ENCODE results near the gene IL2RA.

The IL2RA gene

DNA sequence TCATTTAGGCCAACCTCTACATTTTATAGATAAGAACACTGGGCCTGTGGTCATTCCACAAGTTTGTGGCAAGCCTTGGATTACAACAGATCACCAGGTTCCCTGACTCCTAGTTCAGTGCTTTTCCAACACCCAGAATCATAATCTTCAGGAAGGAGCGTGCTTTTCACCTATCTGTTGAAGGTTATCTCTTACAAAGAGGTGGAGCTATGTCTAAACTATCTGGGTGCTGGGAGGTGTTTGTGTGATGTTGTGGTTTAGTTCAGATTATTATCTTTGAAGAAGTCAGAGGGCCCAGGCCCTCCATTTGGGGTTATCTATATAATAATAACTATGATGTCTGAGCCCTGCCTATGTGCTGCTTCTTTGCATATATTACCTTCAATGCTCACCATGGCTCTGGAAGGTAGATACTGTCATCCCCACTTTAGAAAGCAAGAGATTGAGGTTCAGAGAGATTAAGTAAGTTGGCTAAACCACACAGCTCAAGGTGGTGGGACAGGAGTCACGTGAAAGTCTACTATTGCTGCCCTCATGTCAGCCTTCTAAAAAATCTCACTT, 24.0 kb downstream of the IL2RA start:
- Histone ChIP-seq H3K79me2 (ENCODE audit: control insufficient read depth, insufficient read depth, low read length, unreplicated experiment) (no peaks in the 10 kb centered on the region), H3K27me3 (ENCODE audit: insufficient read depth, low read length) (peaks cover 35% of the 10 kb centered on the region), H3K36me3 (ENCODE audit: insufficient read depth, low read length) (no peaks in the 10 kb centered on the region), H3K4me3 (ENCODE audit: low read depth, low read length) (no peak overlapping the region), H3K4me1 (ENCODE audit: control insufficient read depth, insufficient read depth, low read length, unreplicated experiment) (peaks cover 9% of the 10 kb centered on the region), H3K27ac (ENCODE audit: low read depth, low read length) (no peak overlapping the region), H2AFZ (ENCODE audit: low read length, unreplicated experiment) (no peak overlapping the region)

- peaks cover 9% of the 10 kb centered on the region for H3K4me1 ChIP-seq (ENCODE audit: control insufficient read depth, insufficient read depth, low read length, unreplicated experiment)
- no peaks in the 10 kb centered on the region for H3K36me3 ChIP-seq (ENCODE audit: insufficient read depth, low read length)
- H3K27me3 ChIP-seq (ENCODE audit: insufficient read depth, low read length) = peaks cover 29% of the 10 kb centered on the region
- H3K79me2 ChIP-seq (ENCODE audit: control insufficient read depth, insufficient read depth, low read length, unreplicated experiment) = no peaks in the 10 kb centered on the region
- H2AFZ ChIP-seq (ENCODE audit: low read length, unreplicated experiment) = no peak overlapping the region
- no peak overlapping the region for H3K4me3 ChIP-seq (ENCODE audit: low read depth, low read length)
- H3K27ac ChIP-seq (ENCODE audit: low read depth, low read length) = no peak overlapping the region
Measured at GRCh38 chr10:6037422-6037821, 24.7 kb downstream of the IL2RA start.

DNA sequence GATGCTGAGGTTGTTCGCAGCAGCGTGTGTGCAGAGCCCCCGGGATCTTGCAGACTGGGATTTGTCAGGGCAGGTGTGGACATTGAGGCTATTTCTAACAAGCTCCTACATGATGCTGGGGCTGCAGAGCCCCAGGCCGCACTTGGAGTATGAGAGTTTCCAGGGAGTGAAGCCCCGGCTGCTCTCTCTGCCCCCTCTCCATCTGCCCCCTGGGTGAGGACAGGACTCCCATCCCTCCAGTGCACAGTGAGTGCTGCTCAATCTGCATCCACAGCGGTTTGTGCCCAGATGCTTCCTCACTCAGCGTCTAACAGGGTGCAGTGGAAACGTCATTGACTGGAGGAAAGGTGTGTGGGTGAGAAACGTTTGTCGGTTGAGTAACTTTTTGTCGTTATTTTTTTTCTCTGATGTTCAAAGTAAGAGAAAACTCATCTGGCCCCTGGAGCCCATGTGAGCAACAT, 25.3 kb downstream of the IL2RA start:
- no peaks in the 10 kb centered on the region for H3K79me2 ChIP-seq (ENCODE audit: control insufficient read depth, insufficient read depth, low read length, unreplicated experiment)
- no peak overlapping the region for H3K27ac ChIP-seq (ENCODE audit: low read depth, low read length)
- H3K4me1 ChIP-seq (ENCODE audit: control insufficient read depth, insufficient read depth, low read length, unreplicated experiment) = peaks cover 9% of the 10 kb centered on the region
- H3K4me3 ChIP-seq (ENCODE audit: low read depth, low read length) = no peak overlapping the region
- H3K36me3 ChIP-seq (ENCODE audit: insufficient read depth, low read length) = no peaks in the 10 kb centered on the region
- H2AFZ ChIP-seq (ENCODE audit: low read length, unreplicated experiment) = no peak overlapping the region
- H3K27me3 ChIP-seq (ENCODE audit: insufficient read depth, low read length) = peaks cover 24% of the 10 kb centered on the region

DNA sequence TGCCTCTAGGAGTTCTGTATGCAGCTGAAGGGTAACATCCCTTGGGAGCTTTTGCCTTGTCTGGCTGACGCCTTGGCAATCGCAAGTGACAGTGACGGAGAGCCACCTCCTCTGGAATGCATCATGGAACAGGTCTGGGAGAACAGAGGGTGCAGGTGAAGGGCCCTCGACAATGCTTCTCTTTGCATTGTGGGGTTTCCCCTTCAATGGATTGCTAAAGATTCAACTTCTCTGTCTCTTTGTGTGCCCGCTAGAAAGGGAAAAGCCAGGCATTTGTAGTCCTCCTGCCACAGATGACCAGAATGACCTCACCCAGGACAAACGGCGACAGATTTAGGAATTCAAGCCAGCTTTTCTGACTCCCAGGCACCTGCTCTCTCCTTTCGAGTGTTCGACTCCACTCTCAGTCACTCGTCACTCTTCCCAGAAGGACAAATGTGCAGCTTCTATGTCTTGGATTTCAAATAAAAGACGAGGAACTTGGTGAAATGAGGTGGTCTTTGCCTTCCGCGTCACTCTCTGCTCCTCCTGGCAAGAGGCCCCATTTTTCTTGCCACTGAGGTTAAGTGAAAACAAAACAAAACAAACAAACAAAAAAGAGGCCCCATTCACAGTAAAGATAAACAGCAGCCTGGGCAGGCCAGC, 26.1 kb downstream of the IL2RA start:
- H3K4me1 ChIP-seq (ENCODE audit: control insufficient read depth, insufficient read depth, low read length, unreplicated experiment) = peaks cover 9% of the 10 kb centered on the region
- no peak overlapping the region for H3K27ac ChIP-seq (ENCODE audit: low read depth, low read length)
- H2AFZ ChIP-seq (ENCODE audit: low read length, unreplicated experiment) = no peak overlapping the region
- no peaks in the 10 kb centered on the region for H3K36me3 ChIP-seq (ENCODE audit: insufficient read depth, low read length)
- H3K27me3 ChIP-seq (ENCODE audit: insufficient read depth, low read length) = peaks cover 20% of the 10 kb centered on the region
- H3K79me2 ChIP-seq (ENCODE audit: control insufficient read depth, insufficient read depth, low read length, unreplicated experiment) = no peaks in the 10 kb centered on the region
- H3K4me3 ChIP-seq (ENCODE audit: low read depth, low read length) = no peak overlapping the region

DNA sequence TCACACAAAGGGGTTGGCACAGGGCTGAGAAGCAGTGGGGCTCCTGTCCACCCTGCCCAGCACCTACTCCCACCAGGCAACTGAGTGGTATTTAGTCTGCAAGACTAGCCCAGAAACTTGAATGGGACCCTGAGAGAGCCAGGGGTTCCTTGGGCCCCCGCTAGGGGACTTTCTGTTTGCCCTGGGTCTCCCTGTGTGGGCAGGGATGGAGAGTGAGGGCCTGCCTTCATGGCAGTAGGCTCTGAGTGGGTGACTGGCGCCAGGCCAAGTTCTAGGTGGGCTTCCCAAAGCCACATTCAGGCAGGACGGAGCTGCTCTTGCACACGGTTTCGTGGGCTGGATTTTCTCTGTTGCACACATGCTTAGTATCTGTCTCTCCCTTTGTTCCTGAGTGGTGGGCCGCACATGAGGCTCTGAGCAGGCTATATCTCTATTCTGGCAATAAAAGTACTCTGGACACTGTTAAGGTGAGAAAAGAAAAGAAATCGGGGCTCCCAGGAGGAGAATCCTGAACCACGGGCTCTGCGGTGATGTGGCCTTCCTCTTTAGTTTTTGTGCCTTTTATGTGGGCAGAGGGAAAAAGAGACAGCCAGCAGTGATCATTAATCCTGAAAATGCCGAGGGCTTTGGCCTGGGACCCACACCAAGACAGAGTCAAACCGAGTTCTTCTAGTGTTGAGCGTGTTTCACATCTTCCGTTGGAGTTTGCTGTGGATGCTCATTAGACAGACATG, 26.9 kb downstream of the IL2RA start:
- no peak overlapping the region for H3K27ac ChIP-seq (ENCODE audit: low read depth, low read length)
- H3K79me2 ChIP-seq (ENCODE audit: control insufficient read depth, insufficient read depth, low read length, unreplicated experiment) = no peaks in the 10 kb centered on the region
- H3K4me1 ChIP-seq (ENCODE audit: control insufficient read depth, insufficient read depth, low read length, unreplicated experiment) = peaks cover 9% of the 10 kb centered on the region
- no peak overlapping the region for H3K4me3 ChIP-seq (ENCODE audit: low read depth, low read length)
- peaks cover 20% of the 10 kb centered on the region for H3K27me3 ChIP-seq (ENCODE audit: insufficient read depth, low read length)
- no peak overlapping the region for H2AFZ ChIP-seq (ENCODE audit: low read length, unreplicated experiment)
- no peaks in the 10 kb centered on the region for H3K36me3 ChIP-seq (ENCODE audit: insufficient read depth, low read length)

DNA sequence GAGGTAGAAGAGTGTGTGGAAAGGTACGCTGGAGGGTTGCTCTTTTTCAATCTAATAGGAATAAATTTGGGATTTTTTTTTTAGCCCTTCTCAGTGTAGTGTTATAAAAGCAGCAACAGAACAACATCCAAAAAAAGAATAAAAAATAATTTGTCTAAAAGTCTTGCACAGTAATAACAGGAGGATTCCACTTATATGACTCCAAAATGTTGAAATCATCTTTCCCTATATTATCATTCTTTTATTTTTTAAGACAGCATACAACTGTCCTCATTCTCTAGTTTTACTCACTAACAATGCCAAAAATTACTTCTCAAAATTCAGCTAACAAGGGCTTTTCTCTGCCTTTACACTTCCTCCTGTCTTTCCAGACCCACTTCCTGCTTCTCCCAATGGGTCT, 27.8 kb downstream of the IL2RA start:
- peaks cover 16% of the 10 kb centered on the region for H3K27me3 ChIP-seq (ENCODE audit: insufficient read depth, low read length)
- peaks cover 9% of the 10 kb centered on the region for H3K4me1 ChIP-seq (ENCODE audit: control insufficient read depth, insufficient read depth, low read length, unreplicated experiment)
- no peaks in the 10 kb centered on the region for H3K36me3 ChIP-seq (ENCODE audit: insufficient read depth, low read length)
- H3K79me2 ChIP-seq (ENCODE audit: control insufficient read depth, insufficient read depth, low read length, unreplicated experiment) = no peaks in the 10 kb centered on the region
- peak overlapping the region; percentile 41; the same call in 1 of the 2 replicates for H3K27ac ChIP-seq (ENCODE audit: low read depth, low read length)
- no peak overlapping the region for H2AFZ ChIP-seq (ENCODE audit: low read length, unreplicated experiment)
- no peak overlapping the region for H3K4me3 ChIP-seq (ENCODE audit: low read depth, low read length)

GRCh38 chr10:6033954-6034353, 28.2 kb downstream of the IL2RA start:
- H3K79me2 ChIP-seq (ENCODE audit: control insufficient read depth, insufficient read depth, low read length, unreplicated experiment) = no peaks in the 10 kb centered on the region

GRCh38 chr10:6030940-6031339, 31.2 kb downstream of the IL2RA start:
- Histone ChIP-seq H3K4me1 (ENCODE audit: control insufficient read depth, insufficient read depth, low read length, unreplicated experiment) (peaks cover 9% of the 10 kb centered on the region), H2AFZ (ENCODE audit: low read length, unreplicated experiment) (no peak overlapping the region), H3K27me3 (ENCODE audit: insufficient read depth, low read length) (peaks cover 19% of the 10 kb centered on the region), H3K4me3 (ENCODE audit: low read depth, low read length) (no peak overlapping the region), H3K79me2 (ENCODE audit: control insufficient read depth, insufficient read depth, low read length, unreplicated experiment) (no peaks in the 10 kb centered on the region), H3K36me3 (ENCODE audit: insufficient read depth, low read length) (no peaks in the 10 kb centered on the region), H3K27ac (ENCODE audit: low read depth, low read length) (no peak overlapping the region)

More at GRCh38 chr10:6033954-6034353, 28.2 kb downstream of the IL2RA start:
- peaks cover 9% of the 10 kb centered on the region for H3K4me1 ChIP-seq (ENCODE audit: control insufficient read depth, insufficient read depth, low read length, unreplicated experiment)
- peaks cover 12% of the 10 kb centered on the region for H3K27me3 ChIP-seq (ENCODE audit: insufficient read depth, low read length)
- peak overlapping the region; percentile 20 for H2AFZ ChIP-seq (ENCODE audit: low read length, unreplicated experiment)
- H3K27ac ChIP-seq (ENCODE audit: low read depth, low read length) = peak overlapping the region; percentile 41; the same call in 1 of the 2 replicates
- H3K36me3 ChIP-seq (ENCODE audit: insufficient read depth, low read length) = no peaks in the 10 kb centered on the region
- H3K4me3 ChIP-seq (ENCODE audit: low read depth, low read length) = no peak overlapping the region

GRCh38 chr10:6030217-6030616, 31.9 kb downstream of the IL2RA start:
- Histone ChIP-seq H2AFZ (ENCODE audit: low read length, unreplicated experiment) (no peak overlapping the region), H3K27ac (ENCODE audit: low read depth, low read length) (no peak overlapping the region), H3K27me3 (ENCODE audit: insufficient read depth, low read length) (peaks cover 24% of the 10 kb centered on the region), H3K4me1 (ENCODE audit: control insufficient read depth, insufficient read depth, low read length, unreplicated experiment) (peaks cover 9% of the 10 kb centered on the region), H3K79me2 (ENCODE audit: control insufficient read depth, insufficient read depth, low read length, unreplicated experiment) (no peaks in the 10 kb centered on the region), H3K4me3 (ENCODE audit: low read depth, low read length) (no peak overlapping the region), H3K36me3 (ENCODE audit: insufficient read depth, low read length) (no peaks in the 10 kb centered on the region)

- Histone ChIP-seq H3K79me2 (ENCODE audit: control insufficient read depth, insufficient read depth, low read length, unreplicated experiment) (no peaks in the 10 kb centered on the region), H3K4me3 (ENCODE audit: low read depth, low read length) (no peak overlapping the region), H3K27me3 (ENCODE audit: insufficient read depth, low read length) (peaks cover 32% of the 10 kb centered on the region), H2AFZ (ENCODE audit: low read length, unreplicated experiment) (no peak overlapping the region), H3K27ac (ENCODE audit: low read depth, low read length) (no peak overlapping the region), H3K4me1 (ENCODE audit: control insufficient read depth, insufficient read depth, low read length, unreplicated experiment) (no peaks in the 10 kb centered on the region), H3K36me3 (ENCODE audit: insufficient read depth, low read length) (no peaks in the 10 kb centered on the region)
Measured at GRCh38 chr10:6027929-6028328, 34.2 kb downstream of the IL2RA start.

Data from ACC112 (cell line).